ENCODE measurements around the gene TNFSF11.

The TNFSF11 gene

DNA sequence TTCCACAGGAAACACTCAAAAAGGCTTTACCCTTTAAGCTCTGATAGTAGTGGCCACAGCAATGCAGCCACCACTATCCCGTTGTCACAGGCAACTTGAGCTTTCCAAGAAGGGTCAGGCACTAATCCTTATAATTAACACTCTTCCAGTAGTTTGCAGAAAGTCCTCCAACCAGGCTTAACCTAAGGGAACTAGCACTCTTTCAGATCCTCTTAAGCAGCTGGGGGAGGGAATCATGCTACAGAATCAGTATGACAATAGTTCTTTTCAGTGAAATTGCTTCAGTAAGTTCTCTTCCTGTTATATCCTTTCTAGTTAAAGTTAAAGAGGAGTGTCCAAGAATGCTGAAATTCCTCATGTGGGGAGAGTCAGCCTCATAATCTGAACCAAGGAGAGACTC, 82.2 kb downstream of the TNFSF11 start:
- DNase-seq: no peak

DNA sequence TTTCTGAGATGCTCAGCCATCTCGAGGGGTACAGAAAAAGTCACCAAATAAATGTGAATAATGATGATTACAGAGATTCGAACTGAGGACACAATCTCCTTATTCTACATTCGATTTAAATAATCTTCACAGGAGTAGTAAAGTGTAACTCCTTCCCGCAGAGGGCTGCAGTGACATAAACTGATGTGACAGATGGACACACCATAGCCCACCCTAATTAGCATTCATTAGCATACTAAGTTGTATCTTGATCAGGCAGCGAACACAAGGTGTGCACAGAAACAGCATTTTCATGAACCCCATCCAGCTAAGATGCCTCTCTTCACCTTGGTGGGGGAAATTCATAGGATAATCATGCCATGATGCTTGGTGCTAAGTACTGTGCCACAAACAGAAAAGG, 83.0 kb downstream of the TNFSF11 start:
- no peak for DNase-seq
